Duodenal mucosa (tissue), 2 donors: ENCODE results near the gene TMC2.
A peak's percentile ranks its signal among the peaks of the same experiment; 100 is the strongest.

Source experiments
- H3K27ac ChIP-seq: one replicate; pipeline ENCODE4 v1.7.0; 2013; ENCODE audit warnings: low read depth, low read length
- H3K27me3 ChIP-seq, 2 donors: one replicate each; pipeline ENCODE4 v1.7.0; 2013; ENCODE audit warnings: low read length in 2 of 2, control low read depth in 1 of 2; ENCODE audit not compliant: insufficient read depth in 2 of 2, control insufficient read depth in 1 of 2
- H3K36me3 ChIP-seq, 2 donors: one replicate each; pipeline ENCODE4 v1.7.0; 2013; ENCODE audit warnings: low read length in 2 of 2, control low read depth in 1 of 2; ENCODE audit not compliant: insufficient read depth in 2 of 2, control insufficient read depth in 1 of 2
- H3K4me1 ChIP-seq, 2 donors: one replicate each; pipeline ENCODE4 v1.7.0; 2013; ENCODE audit warnings: low read length in 2 of 2, control low read depth in 1 of 2; ENCODE audit not compliant: insufficient read depth in 2 of 2, control insufficient read depth in 1 of 2
- H3K4me3 ChIP-seq, 2 donors: one replicate each; pipeline ENCODE4 v1.7.0; 2013; ENCODE audit warnings: low read length in 2 of 2, low read depth in 1 of 2
- H3K9ac ChIP-seq, 2 donors: one replicate each; pipeline ENCODE4 v1.7.0; 2013; ENCODE audit warnings: low read length in 2 of 2, low read depth in 1 of 2
- H3K9me3 ChIP-seq, 2 donors: one replicate each; pipeline ENCODE4 v1.7.0; 2013; ENCODE audit warnings: low read length in 2 of 2, control low read depth in 1 of 2; ENCODE audit not compliant: control insufficient read depth in 1 of 2

The TMC2 gene

GRCh38 chr20:2651772-2652723 is 115.7 kb downstream of the TMC2 start, which contains the start of gene NOP56:
Gene NOP56, plus strand, starts transcription at chr20:2652632. Its CDS starts 29 bp downstream, at chr20:2652661.
- peak within 1 kb of the TSS; percentile 81 for H3K27ac ChIP-seq
- H3K9ac ChIP-seq, result peak within 1 kb of the TSS; percentile 79 to 95
- H3K4me3 ChIP-seq, result peak within 1 kb of the TSS; percentile 99
- peaks cover 29 to 34% of the 10 kb centered on the region in 2 donors for H3K36me3 ChIP-seq
- no peaks in the 10 kb centered on the region for H3K9me3 ChIP-seq
- peaks cover 14 to 22% of the 10 kb centered on the region in 2 donors for H3K4me1 ChIP-seq
- H3K27me3 ChIP-seq, result no peaks in the 10 kb centered on the region

- H3K27me3 ChIP-seq, result no peaks in the 10 kb centered on the region
- no peaks in the 10 kb centered on the region for H3K9me3 ChIP-seq
- H3K27ac ChIP-seq, result peak overlapping the region; percentile 47
- H3K36me3 ChIP-seq, result peaks cover 29 to 43% of the 10 kb centered on the region in 2 donors
- H3K4me3 ChIP-seq, result peak overlapping the region; percentile 99
- H3K9ac ChIP-seq, result peak overlapping the region; percentile 79 to 95
- H3K4me1 ChIP-seq, result peaks cover 14 to 22% of the 10 kb centered on the region in 2 donors
Measured at GRCh38 chr20:2652724-2653555, 116.6 kb downstream of the TMC2 start.

- Histone ChIP-seq H3K4me1 (peaks cover 14 to 22% of the 10 kb centered on the region in 2 donors), H3K9ac (peak overlapping the region; percentile 79 to 95), H3K36me3 (peaks cover 35 to 51% of the 10 kb centered on the region in 2 donors), H3K27me3 (no peaks in the 10 kb centered on the region), H3K9me3 (no peaks in the 10 kb centered on the region), H3K27ac (no peak overlapping the region), H3K4me3 (peak overlapping the region; percentile 99)
Measured at GRCh38 chr20:2653556-2654383, 117.4 kb downstream of the TMC2 start.

- no peaks in the 10 kb centered on the region for H3K9me3 ChIP-seq
- H3K9ac ChIP-seq, result peak overlapping the region; percentile 35 to 40
- peaks cover 40 to 57% of the 10 kb centered on the region in 2 donors for H3K36me3 ChIP-seq
- no peak overlapping the region for H3K27ac ChIP-seq
- peak overlapping the region; percentile 99 for H3K4me3 ChIP-seq
- H3K4me1 ChIP-seq, result peaks cover 14 to 22% of the 10 kb centered on the region in 2 donors
- no peaks in the 10 kb centered on the region for H3K27me3 ChIP-seq
Measured at GRCh38 chr20:2654384-2654822, 118.0 kb downstream of the TMC2 start.

- Histone ChIP-seq H3K36me3 (peaks cover 41 to 61% of the 10 kb centered on the region in 2 donors), H3K9me3 (no peaks in the 10 kb centered on the region), H3K27me3 (no peaks in the 10 kb centered on the region), H3K27ac (no peak overlapping the region), H3K9ac (no peak overlapping the region), H3K4me3 (peak overlapping the region in 1 of 2 donors; percentile 99), H3K4me1 (peaks cover 14 to 22% of the 10 kb centered on the region in 2 donors)
Measured at GRCh38 chr20:2654831-2655230, 118.5 kb downstream of the TMC2 start.

GRCh38 chr20:2655331-2656116 is 119.2 kb downstream of the TMC2 start:
- no peak overlapping the region for H3K27ac ChIP-seq
- H3K4me1 ChIP-seq, result peaks cover 14 to 22% of the 10 kb centered on the region in 2 donors
- H3K27me3 ChIP-seq, result no peaks in the 10 kb centered on the region
- no peak overlapping the region for H3K9ac ChIP-seq
- H3K4me3 ChIP-seq, result no peak overlapping the region
- H3K9me3 ChIP-seq, result no peaks in the 10 kb centered on the region
- H3K36me3 ChIP-seq, result peaks cover 48 to 68% of the 10 kb centered on the region in 2 donors

GRCh38 chr20:2656471-2657117 is 120.2 kb downstream of the TMC2 start:
- Histone ChIP-seq H3K27ac (no peak overlapping the region), H3K9ac (no peak overlapping the region), H3K36me3 (peaks cover 55 to 77% of the 10 kb centered on the region in 2 donors), H3K27me3 (no peaks in the 10 kb centered on the region), H3K4me3 (no peak overlapping the region), H3K4me1 (peaks cover 14 to 22% of the 10 kb centered on the region in 2 donors), H3K9me3 (no peaks in the 10 kb centered on the region)

- no peak overlapping the region for H3K9ac ChIP-seq
- no peak overlapping the region for H3K4me3 ChIP-seq
- no peaks in the 10 kb centered on the region for H3K27me3 ChIP-seq
- H3K9me3 ChIP-seq, result no peaks in the 10 kb centered on the region
- peaks cover 59 to 83% of the 10 kb centered on the region in 2 donors for H3K36me3 ChIP-seq
- no peak overlapping the region for H3K27ac ChIP-seq
- peaks cover 14 to 22% of the 10 kb centered on the region in 2 donors for H3K4me1 ChIP-seq
Measured at GRCh38 chr20:2657241-2657640, 120.9 kb downstream of the TMC2 start.
